Karpas-422 (cell line): ENCODE results near the gene NRAS. TPM values are rescaled to one million over a fixed set of nuclear protein-coding genes. Genes with fewer than 3 reads are reported as not detected.

Experiments
- DNase-seq: peaks from one replicate; pipeline ENCODE4 v3.0.0-alpha.2; 2015
- H2AFZ ChIP-seq: fragments of 200-600 bp; sonication (generic); 2 replicates; pipeline ENCODE4 v1.6.1; 2014; ENCODE audit warnings: antibody characterized with exemption, low read length, mixed read lengths
- H3K27ac ChIP-seq: fragments of 200-600 bp; sonication (generic); 2 replicates; pipeline ENCODE4 v1.5.1; 2014; ENCODE audit warnings: mild to moderate bottlenecking, low read length, moderate library complexity
- H3K27me3 ChIP-seq: fragments of 200-600 bp; sonication (generic); 2 replicates; pipeline ENCODE4 v1.6.1; 2014; ENCODE audit warnings: low read length, mixed read lengths
- H3K36me3 ChIP-seq: fragments of 200-600 bp; sonication (generic); 2 replicates; pipeline ENCODE4 v1.6.1; 2014; ENCODE audit warnings: low read length, mixed read lengths; ENCODE audit not compliant: insufficient read depth
- H3K4me1 ChIP-seq: fragments of 200-600 bp; sonication (generic); 2 replicates; pipeline ENCODE4 v1.6.1; 2014; ENCODE audit warnings: mild to moderate bottlenecking, low read length, mixed read lengths
- H3K4me2 ChIP-seq: fragments of 200-600 bp; sonication (generic); 2 replicates; pipeline ENCODE4 v1.6.1; 2014; ENCODE audit warnings: low read length, low read depth, mild to moderate bottlenecking; ENCODE audit not compliant: poor library complexity, severe bottlenecking
- H3K4me3 ChIP-seq: fragments of 200-600 bp; sonication (generic); 2 replicates; pipeline ENCODE4 v1.5.1; 2014; ENCODE audit warnings: mild to moderate bottlenecking, antibody characterized with exemption, low read length, mixed read lengths
- H3K79me2 ChIP-seq: fragments of 200-600 bp; sonication (generic); 2 replicates; pipeline ENCODE4 v1.6.1; 2014; ENCODE audit warnings: mild to moderate bottlenecking, low read length, mixed read lengths
- H3K9ac ChIP-seq: fragments of 200-600 bp; sonication (generic); 2 replicates; pipeline ENCODE4 v1.6.0; 2014; ENCODE audit warnings: low read length
- H3K9me2 ChIP-seq: fragments of 200-600 bp; sonication (generic), shearing (Covaris generic); replicated peaks from 2 replicates; pipeline ENCODE4 v1.6.0; 2014; ENCODE audit warnings: mild to moderate bottlenecking, low read length, moderate library complexity; ENCODE audit not compliant: insufficient read depth
- H3K9me3 ChIP-seq: fragments of 300-700, 200-600 bp; sonication (generic); 2 replicates; pipeline ENCODE4 v1.6.1; 2014; ENCODE audit warnings: low read length, mixed read lengths
- H4K20me1 ChIP-seq: fragments of 200-600 bp; sonication (generic); 2 replicates; pipeline ENCODE4 v1.6.1; 2014; ENCODE audit warnings: mild to moderate bottlenecking, antibody characterized with exemption, low read length, low read depth; ENCODE audit not compliant: insufficient read depth
- total RNA-seq: library from RNA; depleted of rRNA; stranded (reverse); fragments of >200 nt; shearing (Covaris generic); gene quantifications from 2 replicates; pipeline ENCODE4 v1.2.3, GENCODE V29; 2014; ENCODE audit warnings: low replicate concordance

Gene NRAS
- total RNA-seq, 1 experiment from 2014 or later: 68.0 TPM

- Histone ChIP-seq H3K4me3 (peak overlapping the region; percentile 70), H2AFZ (peak overlapping the region; percentile 97), H3K79me2 (no peaks in the 10 kb centered on the region), H3K36me3 (no peaks in the 10 kb centered on the region), H3K9me2 (no peaks in the 10 kb centered on the region), H3K9ac (peak overlapping the region; percentile 50), H3K27ac (no peak overlapping the region), H3K4me2 (peak overlapping the region; percentile 83), H3K27me3 (no peaks in the 10 kb centered on the region), H4K20me1 (no peaks in the 10 kb centered on the region), H3K9me3 (no peaks in the 10 kb centered on the region), H3K4me1 (peaks cover 13% of the 10 kb centered on the region)
- peak; percentile 93 for DNase-seq
Measured at GRCh38 chr1:114670083-114671010, 46.2 kb downstream of the NRAS start.

GRCh38 chr1:114669562-114670082 is 46.9 kb downstream of the NRAS start, which contains the start of gene DENND2C:
Gene DENND2C, minus strand, starts transcription at chr1:114670049. Its CDS starts 44,065 bp downstream, at chr1:114625984.
- H2AFZ ChIP-seq: peak within 1 kb of the TSS; percentile 97
- H3K4me3 ChIP-seq: peak within 1 kb of the TSS; percentile 70
- H3K9me2 ChIP-seq: no peaks in the 10 kb centered on the region
- peak within 1 kb of the TSS; percentile 54 for H3K9ac ChIP-seq
- DNase-seq: no peak
- no peak within 1 kb of the TSS for H3K27ac ChIP-seq
- no peaks in the 10 kb centered on the region for H3K9me3 ChIP-seq
- H3K4me1 ChIP-seq: peaks cover 13% of the 10 kb centered on the region
- no peaks in the 10 kb centered on the region for H3K27me3 ChIP-seq
- H3K36me3 ChIP-seq: no peaks in the 10 kb centered on the region
- peak within 1 kb of the TSS; percentile 83 for H3K4me2 ChIP-seq
- H4K20me1 ChIP-seq: no peaks in the 10 kb centered on the region
- H3K79me2 ChIP-seq: no peaks in the 10 kb centered on the region

GRCh38 chr1:114668784-114669561 is 47.6 kb downstream of the NRAS start:
- Histone ChIP-seq H3K79me2 (no peaks in the 10 kb centered on the region), H3K27ac (no peak overlapping the region), H3K9ac (peak overlapping the region; percentile 54), H3K9me2 (no peaks in the 10 kb centered on the region), H3K27me3 (no peaks in the 10 kb centered on the region), H3K36me3 (no peaks in the 10 kb centered on the region), H3K4me2 (peak overlapping the region; percentile 83), H2AFZ (peak overlapping the region; percentile 79), H4K20me1 (no peaks in the 10 kb centered on the region), H3K4me3 (peak overlapping the region; percentile 70), H3K9me3 (no peaks in the 10 kb centered on the region), H3K4me1 (peaks cover 13% of the 10 kb centered on the region)
- DNase-seq: no peak

- H4K20me1 ChIP-seq: no peaks in the 10 kb centered on the region
- no peaks in the 10 kb centered on the region for H3K79me2 ChIP-seq
- H3K9me2 ChIP-seq: no peaks in the 10 kb centered on the region
- no peaks in the 10 kb centered on the region for H3K9me3 ChIP-seq
- no peak overlapping the region for H3K27ac ChIP-seq
- H3K4me2 ChIP-seq: no peak overlapping the region
- peaks cover 13% of the 10 kb centered on the region for H3K4me1 ChIP-seq
- no peak overlapping the region for H3K4me3 ChIP-seq
- H3K27me3 ChIP-seq: no peaks in the 10 kb centered on the region
- DNase-seq: no peak
- H2AFZ ChIP-seq: no peak overlapping the region
- H3K36me3 ChIP-seq: no peaks in the 10 kb centered on the region
- no peak overlapping the region for H3K9ac ChIP-seq
Measured at GRCh38 chr1:114668373-114668772, 48.2 kb downstream of the NRAS start.

- Histone ChIP-seq H3K27ac (no peak overlapping the region), H3K9me3 (no peaks in the 10 kb centered on the region), H4K20me1 (no peaks in the 10 kb centered on the region), H3K79me2 (no peaks in the 10 kb centered on the region), H3K4me3 (no peak overlapping the region), H3K36me3 (no peaks in the 10 kb centered on the region), H3K27me3 (no peaks in the 10 kb centered on the region), H3K9me2 (no peaks in the 10 kb centered on the region), H3K4me2 (no peak overlapping the region), H3K9ac (no peak overlapping the region), H2AFZ (no peak overlapping the region), H3K4me1 (peaks cover 13% of the 10 kb centered on the region)
- no peak for DNase-seq
Measured at GRCh38 chr1:114666954-114667353, 49.6 kb downstream of the NRAS start.

GRCh38 chr1:114660238-114660637 is 56.3 kb downstream of the NRAS start:
- Histone ChIP-seq H3K9ac (no peak overlapping the region), H3K27ac (no peak overlapping the region), H3K9me3 (no peaks in the 10 kb centered on the region), H3K36me3 (no peaks in the 10 kb centered on the region), H3K4me3 (no peak overlapping the region), H3K79me2 (no peaks in the 10 kb centered on the region), H3K4me2 (no peak overlapping the region), H3K9me2 (no peaks in the 10 kb centered on the region), H2AFZ (no peak overlapping the region), H3K27me3 (no peaks in the 10 kb centered on the region), H4K20me1 (no peaks in the 10 kb centered on the region), H3K4me1 (no peaks in the 10 kb centered on the region)
- DNase-seq: no peak
